Gastroesophageal sphincter (tissue), 4 donors: ENCODE results near the gene PSTPIP1. TPM values are rescaled to one million over a fixed set of nuclear protein-coding genes. Genes with fewer than 3 reads are reported as not detected.

Experiments used
- ATAC-seq: fragments of 150-250 bp; one replicate; pipeline ENCODE4 v1.9.1; 2016; ENCODE audit warnings: mild to moderate bottlenecking, moderate library complexity
- H3K27ac ChIP-seq, 4 donors: fragments of 200-600 bp; sonication (generic) in 3 of 4; 1 replicate in 3 of 4; 2 replicates in 1 of 4; pipeline ENCODE4 v1.5.1; 2016 to 2019
- H3K27me3 ChIP-seq: fragments of 200-600 bp; sonication (generic); one replicate; pipeline ENCODE4 v1.5.1; 2019
- H3K36me3 ChIP-seq, 2 donors: fragments of 200-600 bp; sonication (generic); one replicate each; pipeline ENCODE4 v1.5.1; 2019; ENCODE audit warnings: control low read depth in 1 of 2
- H3K4me1 ChIP-seq, 3 donors: fragments of 200-600 bp; sonication (generic); 1 replicate in 2 of 3; 2 replicates in 1 of 3; pipeline ENCODE4 v1.5.1; 2016 to 2019; ENCODE audit warnings: control low read depth in 2 of 3
- H3K4me3 ChIP-seq, 2 donors: fragments of 200-600 bp; sonication (generic); one replicate each; pipeline ENCODE4 v1.5.1; 2019; ENCODE audit warnings: mild to moderate bottlenecking in 1 of 2, moderate library complexity in 1 of 2
- H3K9me3 ChIP-seq, 3 donors: fragments of 200-600 bp; sonication (generic); one replicate each; pipeline ENCODE4 v1.5.1; 2017 to 2019; ENCODE audit warnings: control low read depth in 2 of 3
- CTCF ChIP-seq, 4 experiments: fragments of 200-600 bp in 2 of 4; fragments of 450-650 bp in 2 of 4; sonication (generic) in 1 of 4; IDR thresholded peaks; one replicate each; pipeline ENCODE4 v1.5.1; 2017 to 2019; ENCODE audit warnings: antibody characterized with exemption in 4 of 4, mild to moderate bottlenecking in 2 of 4, moderate library complexity in 2 of 4
- EP300 ChIP-seq: sonication (generic); formaldehyde crosslinking; IDR thresholded peaks from one replicate; pipeline ENCODE4 v1.6.1; 2017; ENCODE audit warnings: antibody characterized with exemption, mild to moderate bottlenecking
- POLR2A ChIP-seq, 2 donors: fragments of 450-650 bp; IDR thresholded peaks; one replicate each; pipeline ENCODE4 v1.6.1; 2017; ENCODE audit warnings: antibody characterized with exemption in 2 of 2, mild to moderate bottlenecking in 2 of 2, moderate library complexity in 1 of 2
- POLR2AphosphoS5 ChIP-seq: sonication (generic); formaldehyde crosslinking; IDR thresholded peaks from one replicate; pipeline ENCODE4 v1.6.1; 2017; ENCODE audit warnings: antibody characterized with exemption
- WGBS, 2 donors: methylation state at CpG; one replicate each; pipeline ENCODE4 v1.1.5; 2018; ENCODE audit warnings: low coverage in 1 of 2; 5-methylcytosine and 5-hydroxymethylcytosine counted together
- total RNA-seq, 4 donors: library from RNA; depleted of rRNA; stranded (reverse); fragments of >200 nt; gene quantifications; one replicate each; pipeline ENCODE4 v1.1.0, GENCODE V29; 2016

The PSTPIP1 gene
- total RNA-seq, 4 donors from 2014 or later = 7.1 to 18.2 (median 9.0) TPM

GRCh38 chr15:77038312-77039216 lies 43.6 kb downstream of the PSTPIP1 start:
- H3K27ac ChIP-seq = no peak overlapping the region
- ATAC-seq = no peak
- TF ChIP-seq POLR2A (IDR thresholded peaks at IDR 0.05) = no peak
- TF ChIP-seq CTCF (IDR thresholded peaks at IDR 0.05) = no peak
- no peak for TF ChIP-seq EP300
- no peak for TF ChIP-seq POLR2AphosphoS5
- H3K4me1 ChIP-seq = no peaks in the 10 kb centered on the region
- no peaks in the 10 kb centered on the region for H3K27me3 ChIP-seq
- no peak overlapping the region for H3K4me3 ChIP-seq
- WGBS, 2 donors = 90% methylated on average over 2 of the region's 10 CpGs; no CpG with 5 or more reads in 1 of the 2 donors
- H3K9me3 ChIP-seq = no peaks in the 10 kb centered on the region
- peaks cover 3 to 48% of the 10 kb centered on the region in 2 donors for H3K36me3 ChIP-seq

DNA sequence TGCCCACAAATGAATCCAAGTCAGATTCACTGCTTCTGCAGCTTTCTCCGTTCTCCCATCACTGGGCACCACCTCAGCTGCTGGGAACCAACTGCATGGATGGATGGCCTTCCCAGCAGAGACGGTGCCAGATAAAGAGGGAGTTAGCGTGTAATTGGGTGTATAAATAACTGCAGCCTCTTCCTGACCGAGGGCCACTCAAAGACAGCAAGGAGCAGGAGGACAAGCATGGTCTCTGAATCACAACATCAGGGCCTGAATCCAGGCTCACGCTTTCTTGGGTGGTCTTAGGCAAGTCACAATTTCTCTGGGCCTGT lies 44.2 kb downstream of the PSTPIP1 start:
- ATAC-seq = no peak
- no peaks in the 10 kb centered on the region for H3K27me3 ChIP-seq
- WGBS, 2 donors = no CpG with 5 or more reads among the region's 5 CpGs
- peaks cover 0 to 3% (median under 1%) of the 10 kb centered on the region in 3 donors for H3K4me1 ChIP-seq
- peaks cover 3 to 54% of the 10 kb centered on the region in 2 donors for H3K36me3 ChIP-seq
- no peak for TF ChIP-seq EP300
- TF ChIP-seq POLR2AphosphoS5 = no peak
- no peak for TF ChIP-seq CTCF (IDR thresholded peaks at IDR 0.05)
- TF ChIP-seq POLR2A (IDR thresholded peaks at IDR 0.05) = no peak
- H3K4me3 ChIP-seq = no peak overlapping the region
- no peak overlapping the region for H3K27ac ChIP-seq
- no peaks in the 10 kb centered on the region for H3K9me3 ChIP-seq

DNA sequence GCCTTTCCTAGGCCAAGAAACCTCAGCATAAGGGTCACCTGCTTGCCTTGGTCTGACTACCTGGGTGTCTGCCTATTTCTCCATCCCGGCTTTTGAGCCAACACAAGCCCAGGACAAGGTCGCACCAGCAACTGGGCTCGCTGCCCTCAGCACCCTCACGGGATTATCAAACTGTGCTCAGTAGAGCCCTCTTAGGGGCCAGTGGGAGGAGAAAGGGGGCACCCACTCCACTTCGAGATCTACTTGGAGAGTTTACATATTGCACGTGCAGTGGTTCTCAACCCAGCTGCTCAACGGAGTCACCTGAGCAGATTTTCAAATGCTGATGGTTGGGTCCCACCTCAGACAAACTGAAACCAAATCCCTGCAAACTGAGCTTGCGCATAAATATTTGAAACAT lies 44.9 kb downstream of the PSTPIP1 start:
- H3K9me3 ChIP-seq = no peaks in the 10 kb centered on the region
- peaks cover 0 to 10% (median 4%) of the 10 kb centered on the region in 3 donors for H3K4me1 ChIP-seq
- TF ChIP-seq CTCF (IDR thresholded peaks at IDR 0.05) (no peak), EP300 (no peak), POLR2AphosphoS5 (no peak), POLR2A (IDR thresholded peaks at IDR 0.05) (no peak)
- no CpG with 5 or more reads among the region's 8 CpGs for WGBS, 2 donors
- ATAC-seq = no peak
- H3K36me3 ChIP-seq = peaks cover 3 to 61% of the 10 kb centered on the region in 2 donors
- H3K27me3 ChIP-seq = no peaks in the 10 kb centered on the region
- no peak overlapping the region for H3K27ac ChIP-seq
- H3K4me3 ChIP-seq = no peak overlapping the region

GRCh38 chr15:77040673-77041072 lies 45.7 kb downstream of the PSTPIP1 start:
- WGBS, 2 donors = 80 to 93% methylated on average over 4 of the region's 5 CpGs
- no peak overlapping the region for H3K27ac ChIP-seq
- H3K4me1 ChIP-seq = peaks cover 0 to 14% (median 4%) of the 10 kb centered on the region in 3 donors
- no peak for ATAC-seq
- H3K9me3 ChIP-seq = no peaks in the 10 kb centered on the region
- TF ChIP-seq POLR2AphosphoS5 = no peak
- TF ChIP-seq POLR2A (IDR thresholded peaks at IDR 0.05) = no peak
- no peak for TF ChIP-seq EP300
- TF ChIP-seq CTCF (IDR thresholded peaks at IDR 0.05) = no peak
- no peaks in the 10 kb centered on the region for H3K27me3 ChIP-seq
- peaks cover 3 to 69% of the 10 kb centered on the region in 2 donors for H3K36me3 ChIP-seq
- no peak overlapping the region for H3K4me3 ChIP-seq
